GM21786 (cell line): Measurements from ENCODE around the gene CXCL13.
"Not testable (repeated sequence)": the region's sequence is repeated elsewhere in the genome, so short reads cannot be mapped to it uniquely, and the experiment has no call there.

Experiments
- ATAC-seq: cut with Tn5 transposase; IDR thresholded peaks from one replicate; pipeline ENCODE4 v1.9.1; 2021; ENCODE audit not compliant: unreplicated experiment

The CXCL13 gene

GRCh38 chr4:77653162-77653758 is 47.6 kb downstream of the CXCL13 start:
- no peak for ATAC-seq

GRCh38 chr4:77660318-77660717 is 54.7 kb downstream of the CXCL13 start:
- ATAC-seq = not testable (repeated sequence)
